MCF 10A (cell line): ENCODE data around the gene MYO3A. TPM values are rescaled to one million over a fixed set of nuclear protein-coding genes. Genes with fewer than 3 reads are reported as not detected.

Source experiments
- BruUV-seq: library from RNA; stranded (reverse); fragments of 400-500 nt; replicated peaks from 2 replicates; lab custom pipeline; 2021; lab: Mats Ljungman, UMichigan
- CTCF ChIA-PET: fragments of 300-600 bp; sonication (Branson Sonifier 250); formaldehyde crosslinking; extraction: SDS; loops from one replicate; lab custom pipeline; 2021; ENCODE audit warnings: antibody characterized with exemption, inconsistent platforms; lab: Yijun Ruan, JAX
- POLR2A ChIA-PET: fragments of 300-600, 350-650 bp; sonication (Branson Sonifier 250); formaldehyde crosslinking; extraction: SDS; loops from one replicate; lab custom pipeline; 2020; ENCODE audit warnings: antibody characterized with exemption, inconsistent platforms; lab: Yijun Ruan, JAX
- DNase-seq: peaks from one replicate; pipeline ENCODE4 v3.0.0-alpha.2; 2018; ENCODE audit not compliant: unreplicated experiment
- H3K27ac Mint-ChIP-seq: one replicate; pipeline ENCODE4 v1.8.0; 2022; ENCODE audit warnings: mild to moderate bottlenecking, low read depth, mixed read lengths; ENCODE audit not compliant: unreplicated experiment
- H3K27me3 Mint-ChIP-seq: one replicate; pipeline ENCODE4 v1.8.0; 2022; ENCODE audit warnings: mixed read lengths; ENCODE audit not compliant: insufficient read depth, unreplicated experiment
- H3K36me3 Mint-ChIP-seq: one replicate; pipeline ENCODE4 v1.8.0; 2022; ENCODE audit warnings: mild to moderate bottlenecking, moderate library complexity, mixed read lengths; ENCODE audit not compliant: insufficient read depth, unreplicated experiment
- H3K4me1 Mint-ChIP-seq: one replicate; pipeline ENCODE4 v1.8.0; 2022; ENCODE audit warnings: mixed read lengths; ENCODE audit not compliant: insufficient read depth, unreplicated experiment
- H3K4me3 Mint-ChIP-seq: one replicate; pipeline ENCODE4 v1.8.0; 2022; ENCODE audit warnings: mild to moderate bottlenecking, moderate library complexity, mixed read lengths; ENCODE audit not compliant: unreplicated experiment
- H3K9me3 Mint-ChIP-seq: one replicate; pipeline ENCODE4 v1.8.0; 2022; ENCODE audit warnings: mixed read lengths; ENCODE audit not compliant: unreplicated experiment
- CTCF ChIP-seq: fragments of 200-600 bp; IDR thresholded peaks from one replicate; pipeline ENCODE4 v1.8.0; 2022; ENCODE audit warnings: antibody characterized with exemption, mild to moderate bottlenecking; ENCODE audit not compliant: unreplicated experiment
- intact Hi-C: fragments of 100-400 bp; cut with micrococcal nuclease; formaldehyde crosslinking; loops from 2 replicates; pipeline ENCODE4 v1.14.1; 2022
- total RNA-seq: library from RNA; stranded (reverse); gene quantifications from 2 replicates; pipeline ENCODE4 v1.2.3, GENCODE V29; 2022

The MYO3A gene
- total RNA-seq, 1 experiment from 2014 or later: not detected

- H3K4me1 Mint-ChIP-seq: no peaks in the 10 kb centered on the region
- BruUV-seq: no TSS peak
Observed at GRCh38 chr10:25902002-25902401, 32.0 kb upstream of the MYO3A start.

DNA sequence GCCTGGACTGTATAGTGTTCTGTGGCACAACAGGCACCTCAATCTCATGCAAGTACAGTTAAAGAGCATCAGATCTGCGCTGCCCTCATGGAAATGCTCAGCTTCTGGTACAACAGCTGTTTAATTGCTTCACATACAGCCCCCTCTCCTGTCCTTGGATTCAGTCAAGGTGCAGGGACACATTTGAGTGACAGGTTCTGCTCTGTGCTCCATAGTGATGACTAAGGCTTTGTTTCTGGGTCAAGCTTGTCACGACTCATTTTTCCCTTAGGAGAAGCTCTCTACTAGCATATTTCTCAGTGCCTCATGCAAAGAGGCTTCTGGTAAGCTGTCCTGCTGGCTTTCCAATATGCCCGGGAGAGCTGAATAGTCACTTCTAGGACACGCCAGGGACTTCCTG lies 26.8 kb upstream of the MYO3A start:
- H3K27ac Mint-ChIP-seq: no peak overlapping the region
- no peak for TF ChIP-seq CTCF
- H3K4me3 Mint-ChIP-seq: no peak overlapping the region
- peaks cover 17% of the 10 kb centered on the region for H3K27me3 Mint-ChIP-seq
- CTCF ChIA-PET: no interaction called here
- DNase-seq: no peak
- no peaks in the 10 kb centered on the region for H3K36me3 Mint-ChIP-seq
- H3K9me3 Mint-ChIP-seq: peaks cover 6% of the 10 kb centered on the region
- no TSS peak for BruUV-seq
- intact Hi-C loops: no loop called here
- no peaks in the 10 kb centered on the region for H3K4me1 Mint-ChIP-seq
- POLR2A ChIA-PET: no interaction called here

More at GRCh38 chr10:25902002-25902401, 32.0 kb upstream of the MYO3A start:
- ChIA-PET CTCF (no interaction called here), POLR2A (no interaction called here)
- no peak overlapping the region for H3K4me3 Mint-ChIP-seq
- no peak overlapping the region for H3K27ac Mint-ChIP-seq
- no peaks in the 10 kb centered on the region for H3K36me3 Mint-ChIP-seq
- no peak for TF ChIP-seq CTCF
- intact Hi-C loops: no loop called here
- peaks cover 60% of the 10 kb centered on the region for H3K27me3 Mint-ChIP-seq
- peaks cover 6% of the 10 kb centered on the region for H3K9me3 Mint-ChIP-seq
- DNase-seq: no peak

GRCh38 chr10:25912866-25913265 lies 21.2 kb upstream of the MYO3A start:
- no peak for TF ChIP-seq CTCF
- no peaks in the 10 kb centered on the region for H3K36me3 Mint-ChIP-seq
- peaks cover 39% of the 10 kb centered on the region for H3K27me3 Mint-ChIP-seq
- H3K4me3 Mint-ChIP-seq: no peak overlapping the region
- H3K27ac Mint-ChIP-seq: no peak overlapping the region
- no peak for DNase-seq
- no peaks in the 10 kb centered on the region for H3K4me1 Mint-ChIP-seq
- CTCF ChIA-PET: no interaction called here
- no peaks in the 10 kb centered on the region for H3K9me3 Mint-ChIP-seq
- intact Hi-C loops: no loop called here
- POLR2A ChIA-PET: no interaction called here
- no TSS peak for BruUV-seq

DNA sequence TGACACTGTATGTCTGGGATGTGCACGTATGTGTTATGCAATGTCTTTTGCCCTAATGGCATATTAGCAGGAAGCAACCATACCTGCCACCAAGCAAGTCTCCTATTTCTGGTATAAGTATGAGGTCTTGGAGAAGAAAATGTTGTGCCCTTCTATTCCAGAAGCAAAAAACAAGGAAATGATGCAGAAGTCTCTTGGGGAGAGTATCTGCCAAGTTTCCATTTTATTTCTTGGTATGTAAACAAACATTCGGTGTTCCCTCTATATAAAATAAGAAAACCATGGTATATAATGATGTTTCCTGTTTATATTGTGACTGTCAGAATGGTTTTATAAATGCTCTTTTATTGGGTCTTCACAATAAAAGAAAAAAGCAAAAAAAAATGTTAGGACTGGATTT lies 19.3 kb upstream of the MYO3A start:
- BruUV-seq: no TSS peak
- CTCF ChIA-PET: no interaction called here

More for the DNA sequence above, 19.3 kb upstream of the MYO3A start:
- no peak for TF ChIP-seq CTCF
- Mint-ChIP-seq H3K4me3 (no peak overlapping the region), H3K27ac (no peak overlapping the region), H3K27me3 (peaks cover 48% of the 10 kb centered on the region), H3K4me1 (no peaks in the 10 kb centered on the region), H3K9me3 (no peaks in the 10 kb centered on the region), H3K36me3 (no peaks in the 10 kb centered on the region)
- intact Hi-C loops: no loop called here
- DNase-seq: no peak
- POLR2A ChIA-PET: no interaction called here
